Chondrocyte (in vitro differentiated cells): ENCODE measurements around the gene ATF6. TPM values are rescaled to one million over a fixed set of nuclear protein-coding genes. Genes with fewer than 3 reads are reported as not detected.

Experiments
- DNase-seq: peaks from one replicate; pipeline ENCODE4 v3.0.0; 2021; ENCODE audit warnings: mixed read lengths, low spot score
- H3K27ac Mint-ChIP-seq: one replicate; pipeline ENCODE4 v1.8.0; 2021; ENCODE audit warnings: mild to moderate bottlenecking, moderate library complexity, mixed read lengths; ENCODE audit not compliant: unreplicated experiment
- H3K27me3 Mint-ChIP-seq: 2 replicates; pipeline ENCODE4 v1.8.0; 2021; ENCODE audit warnings: low read depth, mixed read lengths
- H3K36me3 Mint-ChIP-seq: 2 replicates; pipeline ENCODE4 v1.8.0; 2021; ENCODE audit warnings: low read depth, mixed read lengths
- H3K4me1 Mint-ChIP-seq: 2 replicates; pipeline ENCODE4 v1.8.0; 2021; ENCODE audit warnings: low read depth, mild to moderate bottlenecking, mixed read lengths
- H3K4me3 Mint-ChIP-seq: one replicate; pipeline ENCODE4 v1.8.0; 2021; ENCODE audit warnings: mild to moderate bottlenecking, moderate library complexity, mixed read lengths; ENCODE audit not compliant: unreplicated experiment
- H3K9me3 Mint-ChIP-seq: 2 replicates; pipeline ENCODE4 v1.8.0; 2021; ENCODE audit warnings: low read depth, mixed read lengths
- CTCF ChIP-seq: fragments of 200-600 bp; sonication (generic); IDR thresholded peaks from 2 replicates; pipeline ENCODE4 v1.5.0; 2021; ENCODE audit warnings: antibody characterized with exemption, mild to moderate bottlenecking, moderate library complexity
- total RNA-seq: library from RNA; stranded (reverse); gene quantifications from 3 replicates; pipeline ENCODE4 v1.2.1, GENCODE V29; 2021

The ATF6 gene
- total RNA-seq, 1 donor from 2014 or later, result 29.1 TPM

DNA sequence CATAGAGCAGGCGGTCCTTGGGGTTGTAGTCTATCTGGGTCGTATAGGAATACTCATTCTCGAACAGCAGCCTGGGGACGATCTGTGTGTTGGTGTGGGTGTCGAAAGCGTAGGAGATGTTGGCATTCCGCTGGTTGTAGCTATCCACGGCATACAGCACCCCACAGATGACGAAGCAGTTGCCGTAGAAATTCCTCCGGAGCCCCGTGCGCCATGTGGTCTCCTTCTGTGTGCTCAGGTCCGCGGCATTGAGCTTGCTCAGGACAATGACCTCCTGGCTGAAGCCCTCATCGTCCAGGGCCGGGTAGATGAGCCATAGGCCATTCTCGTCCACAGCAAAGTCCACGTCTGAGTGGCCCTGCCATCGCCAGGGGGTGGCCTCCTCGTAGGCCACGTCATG is 217.6 kb downstream of the ATF6 start:
- H3K36me3 Mint-ChIP-seq, result peaks cover 42% of the 10 kb centered on the region
- H3K9me3 Mint-ChIP-seq, result peaks cover 13% of the 10 kb centered on the region
- H3K27me3 Mint-ChIP-seq, result no peaks in the 10 kb centered on the region
- H3K4me3 Mint-ChIP-seq, result no peak overlapping the region
- no peak overlapping the region for H3K27ac Mint-ChIP-seq
- no peaks in the 10 kb centered on the region for H3K4me1 Mint-ChIP-seq
- DNase-seq, result no peak
- no peak for TF ChIP-seq CTCF

GRCh38 chr1:161985301-161985822 is 219.2 kb downstream of the ATF6 start:
- Mint-ChIP-seq H3K4me1 (no peaks in the 10 kb centered on the region), H3K27me3 (no peaks in the 10 kb centered on the region), H3K36me3 (peaks cover 54% of the 10 kb centered on the region), H3K27ac (no peak overlapping the region), H3K9me3 (peaks cover 20% of the 10 kb centered on the region), H3K4me3 (no peak overlapping the region)
- DNase-seq, result no peak
- no peak for TF ChIP-seq CTCF

- Mint-ChIP-seq H3K36me3 (peaks cover 62% of the 10 kb centered on the region), H3K9me3 (peaks cover 24% of the 10 kb centered on the region), H3K4me3 (no peak overlapping the region), H3K27ac (no peak overlapping the region), H3K27me3 (no peaks in the 10 kb centered on the region), H3K4me1 (no peaks in the 10 kb centered on the region)
- no peak for TF ChIP-seq CTCF
- DNase-seq, result peak; percentile 38
These were observed 220.2 kb downstream of the ATF6 start for GRCh38 chr1:161986328-161986727.

DNA sequence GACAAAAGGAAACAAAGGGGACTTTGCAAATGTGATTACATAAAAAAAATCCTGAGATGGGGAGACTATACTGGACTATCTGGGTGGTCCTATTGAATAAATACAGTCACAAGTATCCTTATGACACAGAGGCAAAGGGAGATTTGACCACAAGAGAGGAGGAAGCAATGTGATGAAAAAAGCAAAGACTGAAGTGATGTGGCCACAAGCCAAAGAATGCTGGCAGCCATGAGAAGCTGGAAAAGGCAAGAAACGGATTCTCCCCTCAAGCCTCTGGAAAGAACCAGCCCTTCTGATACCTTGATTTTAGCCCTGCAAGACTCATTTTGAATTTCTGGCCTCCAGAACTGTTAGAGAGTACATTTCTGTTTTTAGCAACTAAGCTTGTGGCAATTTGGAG is 221.2 kb downstream of the ATF6 start:
- H3K27me3 Mint-ChIP-seq, result no peaks in the 10 kb centered on the region
- H3K36me3 Mint-ChIP-seq, result peaks cover 67% of the 10 kb centered on the region
- TF ChIP-seq CTCF, result no peak
- no peaks in the 10 kb centered on the region for H3K4me1 Mint-ChIP-seq
- no peak overlapping the region for H3K27ac Mint-ChIP-seq
- DNase-seq, result no peak
- H3K4me3 Mint-ChIP-seq, result no peak overlapping the region
- peaks cover 28% of the 10 kb centered on the region for H3K9me3 Mint-ChIP-seq

DNA sequence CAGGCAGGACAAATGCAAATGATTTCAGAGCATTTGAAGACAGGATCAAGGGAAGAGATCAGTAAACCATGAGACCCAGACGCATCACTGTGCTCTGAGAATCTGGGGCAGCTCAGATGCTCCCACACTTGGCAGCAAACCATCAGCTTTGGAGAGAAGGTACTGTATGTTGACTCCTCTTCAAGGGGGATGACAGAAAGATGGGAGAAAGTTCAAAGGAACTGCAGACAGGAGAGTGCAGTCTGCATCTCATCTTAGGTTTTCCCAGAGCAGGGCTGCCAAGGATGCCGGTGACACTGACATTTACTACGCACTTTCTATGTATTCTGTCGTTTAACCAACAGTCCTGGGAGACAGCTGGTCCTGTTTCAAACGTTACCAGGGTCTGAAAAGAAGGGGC is 221.8 kb downstream of the ATF6 start:
- no peak for TF ChIP-seq CTCF
- Mint-ChIP-seq H3K27ac (no peak overlapping the region), H3K27me3 (no peaks in the 10 kb centered on the region), H3K4me3 (no peak overlapping the region), H3K4me1 (no peaks in the 10 kb centered on the region), H3K36me3 (peaks cover 69% of the 10 kb centered on the region), H3K9me3 (peaks cover 28% of the 10 kb centered on the region)
- DNase-seq, result peak; percentile 14
